Hepatocyte (in vitro differentiated cells): ENCODE data around the gene DGKG. TPM values are rescaled to one million over a fixed set of nuclear protein-coding genes. Genes with fewer than 3 reads are reported as not detected.
A peak's percentile ranks its signal among the peaks of the same experiment; 100 is the strongest.

Experiments
- DNase-seq: peaks from one replicate; pipeline ENCODE4 v3.0.0-alpha.2; 2016; ENCODE audit warnings: low spot score
- H2AFZ ChIP-seq: fragments of 200-600 bp; sonication (generic); 2 replicates; pipeline ENCODE4 v1.6.0; 2016; ENCODE audit warnings: antibody characterized with exemption, mild to moderate bottlenecking
- H3K27ac ChIP-seq: fragments of 200-600 bp; sonication (generic); 2 replicates; pipeline ENCODE4 v1.5.1; 2016; ENCODE audit warnings: mild to moderate bottlenecking
- H3K27me3 ChIP-seq: fragments of 200-600 bp; sonication (generic); 2 replicates; pipeline ENCODE4 v1.6.1; 2016
- H3K36me3 ChIP-seq: fragments of 200-600 bp; sonication (generic); replicated peaks from 2 replicates; pipeline ENCODE4 v1.5.1; 2016; ENCODE audit warnings: low read depth; ENCODE audit not compliant: insufficient read depth
- H3K4me1 ChIP-seq: fragments of 200-600 bp; sonication (generic); 2 replicates; pipeline ENCODE4 v1.5.1; 2016; ENCODE audit warnings: mild to moderate bottlenecking, moderate library complexity; ENCODE audit not compliant: insufficient read depth
- H3K4me2 ChIP-seq: fragments of 200-600 bp; sonication (generic); 2 replicates; pipeline ENCODE4 v1.6.0; 2016
- H3K4me3 ChIP-seq: fragments of 200-600 bp; sonication (generic); 2 replicates; pipeline ENCODE4 v1.5.1; 2016; ENCODE audit warnings: mild to moderate bottlenecking
- H3K79me2 ChIP-seq: fragments of 200-600 bp; sonication (generic); 2 replicates; pipeline ENCODE4 v1.6.0; 2017; ENCODE audit warnings: mild to moderate bottlenecking
- H3K9me2 ChIP-seq: fragments of 200-600 bp; sonication (generic); replicated peaks from 2 replicates; pipeline ENCODE4 v1.6.0; 2017; ENCODE audit warnings: mild to moderate bottlenecking; ENCODE audit not compliant: insufficient read depth
- H3K9me3 ChIP-seq: fragments of 200-600 bp; sonication (generic); 2 replicates; pipeline ENCODE4 v1.5.1; 2016; ENCODE audit warnings: low read depth, mild to moderate bottlenecking
- H4K20me1 ChIP-seq: fragments of 200-600 bp; sonication (generic); 2 replicates; pipeline ENCODE4 v1.6.0; 2016; ENCODE audit warnings: mild to moderate bottlenecking; ENCODE audit not compliant: insufficient read depth, poor library complexity, severe bottlenecking
- EZH2 ChIP-seq: fragments of 200-600 bp; sonication (generic); IDR thresholded peaks from 2 replicates; pipeline ENCODE4 v1.6.1; 2016; ENCODE audit warnings: antibody characterized with exemption, mild to moderate bottlenecking, borderline replicate concordance
- EZH2phosphoT487 ChIP-seq: fragments of 200-600 bp; sonication (generic); IDR thresholded peaks from one replicate; pipeline ENCODE4 v1.6.1; 2018; ENCODE audit warnings: antibody characterized with exemption, mild to moderate bottlenecking, low read depth, moderate library complexity; ENCODE audit not compliant: unreplicated experiment, severe bottlenecking
- WGBS: methylation state at CpG from one replicate; pipeline ENCODE4 v1.1.6; 2016; ENCODE audit warnings: low lambda C conversion rate; ENCODE audit errors: missing lambda C conversion rate; 5-methylcytosine and 5-hydroxymethylcytosine counted together
- polyA plus RNA-seq: library from polyadenylated mRNA; unstranded; fragments of >200 nt; fragmentation: Nextera tagmentation; extraction: Ambion mirVana; gene quantifications from 2 replicates; pipeline ENCODE4 v1.2.1, GENCODE V29; 2016
- total RNA-seq: library from RNA; depleted of rRNA; stranded (reverse); fragments of >200 nt; gene quantifications from 2 replicates; pipeline ENCODE4 v1.2.3, GENCODE V29; 2014
- TF ChIP-seq, protein P1 (sequence below): fragments of 200-600 bp; sonication (generic); IDR thresholded peaks from 2 replicates; pipeline ENCODE4 v1.5.1; 2016; ENCODE audit warnings: antibody characterized with exemption, mild to moderate bottlenecking; ENCODE audit not compliant: poor library complexity

Gene DGKG
- total and polyA plus RNA-seq, 2 experiments from 2014 or later = not detected

DNA sequence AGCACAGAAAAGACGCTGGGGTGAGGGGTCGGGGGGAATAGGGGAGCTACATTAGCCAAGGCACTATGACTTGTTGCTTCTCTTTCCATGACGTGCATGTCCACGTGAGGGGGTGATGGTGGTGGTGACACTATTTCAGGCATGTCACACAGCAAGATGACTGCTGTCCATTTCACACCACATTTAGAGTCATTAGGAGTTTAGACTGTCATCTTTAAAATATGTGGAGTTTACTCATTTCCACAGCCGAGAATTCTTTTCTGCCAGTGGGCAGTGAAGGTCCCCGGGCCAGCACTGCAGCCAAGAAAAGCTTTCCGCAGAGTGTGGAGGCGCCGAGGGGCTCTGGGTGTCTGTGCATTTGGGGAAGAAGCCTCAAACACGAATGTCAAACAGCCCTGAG is 954 bp upstream of the DGKG start:
- Histone ChIP-seq H3K27ac (no peak overlapping the region), H3K27me3 (peaks cover 84% of the 10 kb centered on the region), H3K4me3 (no peak overlapping the region), H3K9me2 (no peaks in the 10 kb centered on the region), H3K9me3 (no peaks in the 10 kb centered on the region), H4K20me1 (no peaks in the 10 kb centered on the region), H3K4me2 (no peak overlapping the region), H2AFZ (no peak overlapping the region), H3K36me3 (no peaks in the 10 kb centered on the region), H3K79me2 (no peaks in the 10 kb centered on the region), H3K4me1 (peaks cover 10% of the 10 kb centered on the region)
- no peak for DNase-seq
- 70% methylated on average over 10 of the region's 10 CpGs for WGBS
- no peak for TF ChIP-seq EZH2
- TF ChIP-seq EZH2phosphoT487 = no peak
- TF ChIP-seq, protein P1, sequence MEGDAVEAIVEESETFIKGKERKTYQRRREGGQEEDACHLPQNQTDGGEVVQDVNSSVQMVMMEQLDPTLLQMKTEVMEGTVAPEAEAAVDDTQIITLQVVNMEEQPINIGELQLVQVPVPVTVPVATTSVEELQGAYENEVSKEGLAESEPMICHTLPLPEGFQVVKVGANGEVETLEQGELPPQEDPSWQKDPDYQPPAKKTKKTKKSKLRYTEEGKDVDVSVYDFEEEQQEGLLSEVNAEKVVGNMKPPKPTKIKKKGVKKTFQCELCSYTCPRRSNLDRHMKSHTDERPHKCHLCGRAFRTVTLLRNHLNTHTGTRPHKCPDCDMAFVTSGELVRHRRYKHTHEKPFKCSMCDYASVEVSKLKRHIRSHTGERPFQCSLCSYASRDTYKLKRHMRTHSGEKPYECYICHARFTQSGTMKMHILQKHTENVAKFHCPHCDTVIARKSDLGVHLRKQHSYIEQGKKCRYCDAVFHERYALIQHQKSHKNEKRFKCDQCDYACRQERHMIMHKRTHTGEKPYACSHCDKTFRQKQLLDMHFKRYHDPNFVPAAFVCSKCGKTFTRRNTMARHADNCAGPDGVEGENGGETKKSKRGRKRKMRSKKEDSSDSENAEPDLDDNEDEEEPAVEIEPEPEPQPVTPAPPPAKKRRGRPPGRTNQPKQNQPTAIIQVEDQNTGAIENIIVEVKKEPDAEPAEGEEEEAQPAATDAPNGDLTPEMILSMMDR = no peak

- 57% methylated on average over 9 of the region's 9 CpGs for WGBS
- Histone ChIP-seq H3K79me2 (no peaks in the 10 kb centered on the region), H3K4me3 (peak overlapping the region; percentile 33), H3K36me3 (no peaks in the 10 kb centered on the region), H3K27ac (no peak overlapping the region), H3K9me2 (no peaks in the 10 kb centered on the region), H2AFZ (no peak overlapping the region), H3K4me2 (peak overlapping the region; percentile 94), H3K4me1 (peaks cover 10% of the 10 kb centered on the region), H3K9me3 (no peaks in the 10 kb centered on the region), H3K27me3 (peaks cover 84% of the 10 kb centered on the region), H4K20me1 (no peaks in the 10 kb centered on the region)
- TF ChIP-seq EZH2phosphoT487 = no peak
- peak; percentile 1 for TF ChIP-seq EZH2
- no peak for DNase-seq
These were observed 456 bp upstream of the DGKG start for GRCh38 chr3:186362537-186362842.

GRCh38 chr3:186361246-186361761 is 730 bp downstream of the DGKG start:
- H4K20me1 ChIP-seq = no peaks in the 10 kb centered on the region
- no peaks in the 10 kb centered on the region for H3K79me2 ChIP-seq
- peaks cover 81% of the 10 kb centered on the region for H3K27me3 ChIP-seq
- WGBS = 4% methylated on average over 26 of the region's 26 CpGs
- H2AFZ ChIP-seq = no peak overlapping the region
- H3K4me1 ChIP-seq = peaks cover 10% of the 10 kb centered on the region
- H3K36me3 ChIP-seq = no peaks in the 10 kb centered on the region
- no peak for DNase-seq
- no peaks in the 10 kb centered on the region for H3K9me3 ChIP-seq
- no peak for TF ChIP-seq EZH2
- TF ChIP-seq EZH2phosphoT487 = peak; percentile 14
- TF ChIP-seq, protein P1 = no peak
- peak overlapping the region; percentile 94 for H3K4me2 ChIP-seq
- no peaks in the 10 kb centered on the region for H3K9me2 ChIP-seq
- H3K27ac ChIP-seq = no peak overlapping the region
- H3K4me3 ChIP-seq = no peak overlapping the region

- Histone ChIP-seq H3K79me2 (no peaks in the 10 kb centered on the region), H4K20me1 (no peaks in the 10 kb centered on the region), H3K9me2 (no peaks in the 10 kb centered on the region), H3K4me1 (peaks cover 10% of the 10 kb centered on the region), H3K4me2 (peak overlapping the region; percentile 94), H3K27ac (no peak overlapping the region), H2AFZ (no peak overlapping the region), H3K36me3 (no peaks in the 10 kb centered on the region), H3K9me3 (no peaks in the 10 kb centered on the region), H3K4me3 (no peak overlapping the region), H3K27me3 (peaks cover 81% of the 10 kb centered on the region)
- WGBS = 2% methylated on average over 27 of the region's 27 CpGs
- DNase-seq = no peak
- TF ChIP-seq, protein P1 = no peak
- TF ChIP-seq EZH2phosphoT487 = no peak
- no peak for TF ChIP-seq EZH2
These were observed 1.3 kb downstream of the DGKG start for GRCh38 chr3:186360779-186361178.
